Activated naive CD8-positive, alpha-beta T cell treated with anti-CD3 and anti-CD28 coated beads, Interleukin-2, amount 50 U/mL, for 16 hours (primary cell): ENCODE measurements around the gene PUS1.

ENCODE experiments used
- DNase-seq: peaks from one replicate; pipeline ENCODE4 v3.0.0-alpha.2; 2020; ENCODE audit warnings: low read depth, low spot score

Gene PUS1

DNA sequence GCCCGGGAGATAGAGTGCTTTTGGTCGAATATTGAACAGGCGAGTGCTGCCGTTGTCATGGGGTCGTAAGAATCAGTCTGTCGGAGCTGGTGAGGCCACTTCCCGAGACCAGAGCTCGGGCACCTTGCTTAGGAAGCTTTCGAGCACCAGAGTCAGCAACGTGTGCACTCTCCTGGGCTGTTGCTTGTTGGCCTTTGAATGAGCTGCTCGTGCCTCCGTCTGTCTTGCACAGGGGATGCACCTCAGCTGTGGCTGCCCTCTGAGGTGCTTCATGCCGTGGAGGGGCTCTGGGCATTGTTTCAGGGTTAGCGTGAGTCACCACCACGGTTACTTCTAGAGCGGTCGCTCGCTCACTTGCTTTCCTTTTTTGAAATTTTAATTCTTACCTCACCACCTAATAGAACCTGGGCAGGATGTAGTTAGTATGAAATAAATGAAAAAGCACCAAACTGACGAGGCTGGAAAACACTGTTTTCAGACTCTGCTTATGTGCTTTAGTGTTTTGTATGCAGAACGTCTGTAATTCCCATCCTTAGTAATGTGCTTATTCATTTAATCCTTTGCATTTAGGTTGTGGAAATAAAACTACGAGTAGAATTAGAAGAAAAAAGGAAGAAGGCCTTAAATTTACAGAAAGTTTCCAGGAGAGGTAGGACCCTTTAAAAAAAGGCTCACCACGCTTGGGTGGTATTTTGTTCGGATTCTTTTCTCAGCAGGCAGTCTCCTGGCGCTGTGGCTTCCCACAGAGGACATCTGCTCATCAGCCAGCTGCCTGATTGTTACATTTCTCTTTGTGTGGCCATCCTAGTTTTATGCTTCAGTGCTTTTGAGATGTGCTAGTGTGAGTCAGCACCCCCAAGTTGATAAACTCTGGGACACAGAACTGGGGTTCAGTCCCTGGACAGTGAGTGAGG, 61.2 kb downstream of the PUS1 start:
- no peak for DNase-seq

DNA sequence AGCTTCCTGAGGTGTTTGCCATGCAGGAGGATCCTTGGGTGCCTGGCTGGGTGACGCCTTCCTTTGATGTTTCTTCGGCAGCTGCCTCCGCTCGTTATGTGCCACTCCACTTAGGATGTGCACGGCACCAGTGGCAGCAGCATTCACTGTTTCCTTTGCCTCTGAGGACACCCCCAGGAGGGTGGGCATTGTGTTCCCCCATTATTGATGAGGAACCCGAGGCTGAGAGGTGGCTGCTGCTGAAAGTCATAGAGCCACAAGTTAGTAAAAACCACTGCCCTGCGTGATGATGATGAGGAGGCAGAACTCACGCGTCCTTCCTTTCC, 61.9 kb downstream of the PUS1 start:
- DNase-seq: no peak

DNA sequence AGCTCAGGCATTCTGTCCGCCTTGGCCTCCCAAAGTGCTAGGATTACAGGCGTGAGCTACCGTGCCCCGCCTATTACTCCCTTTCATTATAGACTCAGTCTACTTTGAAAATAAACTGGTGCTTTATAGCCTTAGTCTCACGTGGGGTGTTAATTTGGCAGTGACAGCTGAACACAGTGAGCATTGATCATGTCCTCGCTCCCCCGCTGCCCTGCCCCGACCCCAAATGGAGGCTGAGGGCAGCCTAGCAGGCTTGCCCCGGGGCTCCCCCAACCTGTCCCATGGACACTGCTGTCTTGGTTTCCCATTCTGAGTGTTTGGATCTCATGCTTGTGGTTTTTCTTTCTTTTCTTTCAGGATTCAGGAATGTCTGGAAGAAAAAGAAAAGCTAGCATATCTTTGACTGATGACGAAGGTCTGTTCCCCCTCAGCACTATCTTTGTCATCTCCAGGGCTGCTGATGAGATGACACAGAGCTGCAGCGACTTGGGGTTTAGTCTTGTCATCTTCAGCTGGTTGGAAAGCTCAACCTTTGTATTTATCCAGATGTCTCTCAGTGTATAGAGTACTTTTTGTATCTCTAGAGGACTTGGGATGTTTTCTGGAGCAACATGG, 62.8 kb downstream of the PUS1 start:
- DNase-seq: no peak

DNA sequence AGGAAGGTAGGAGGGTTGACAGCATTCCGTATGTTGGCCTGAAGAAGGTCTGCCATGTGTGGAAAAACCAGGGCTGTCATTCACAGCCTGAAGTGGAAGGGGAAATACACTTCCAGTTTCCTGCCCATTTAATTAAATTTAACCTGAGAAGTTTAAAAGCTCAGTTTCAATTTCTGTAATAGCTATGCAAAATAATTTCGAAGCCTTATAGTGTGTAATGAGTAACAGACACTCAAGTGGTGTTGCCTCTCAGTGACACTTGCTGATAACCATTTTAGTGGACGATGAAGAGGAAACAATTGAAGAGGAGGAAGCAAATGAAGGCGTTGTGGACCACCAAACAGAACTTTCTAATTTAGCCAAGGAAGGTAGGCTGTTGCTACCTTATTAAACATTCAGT, 65.5 kb downstream of the PUS1 start:
- DNase-seq: no peak
